ENCODE data around the gene NRP2.

NRP2 gene

GRCh38 chr2:205687641-205687956 is 5.3 kb downstream of the NRP2 start:
- no peak for DNase-seq

- no peak for DNase-seq
These were observed 6.3 kb downstream of the NRP2 start for GRCh38 chr2:205688417-205689200.

GRCh38 chr2:205689820-205690219 is 7.5 kb downstream of the NRP2 start:
- DNase-seq: no peak

- DNase-seq: no peak
These were observed 9.8 kb downstream of the NRP2 start for GRCh38 chr2:205692104-205692503.

- no peak for DNase-seq
These were observed 12.0 kb downstream of the NRP2 start for GRCh38 chr2:205694256-205694655.

GRCh38 chr2:205695460-205695991 is 13.2 kb downstream of the NRP2 start:
- DNase-seq: no peak

- DNase-seq: no peak
These were observed 14.1 kb downstream of the NRP2 start for GRCh38 chr2:205696331-205696926.

GRCh38 chr2:205696927-205697441 is 14.7 kb downstream of the NRP2 start:
- no peak for DNase-seq

- DNase-seq: no peak
These were observed 16.3 kb downstream of the NRP2 start for GRCh38 chr2:205698286-205699268.

- no peak for DNase-seq
These were observed 17.4 kb downstream of the NRP2 start for GRCh38 chr2:205699515-205700289.

GRCh38 chr2:205700331-205701132 is 18.2 kb downstream of the NRP2 start:
- DNase-seq: no peak

GRCh38 chr2:205701509-205701908 is 19.2 kb downstream of the NRP2 start:
- no peak for DNase-seq

GRCh38 chr2:205702576-205702975 is 20.3 kb downstream of the NRP2 start:
- no peak for DNase-seq

- no peak for DNase-seq
These were observed 21.3 kb downstream of the NRP2 start for GRCh38 chr2:205703471-205704126.

GRCh38 chr2:205704127-205704741 is 21.9 kb downstream of the NRP2 start:
- DNase-seq: no peak

GRCh38 chr2:205705511-205706349 is 23.4 kb downstream of the NRP2 start:
- no peak for DNase-seq

- no peak for DNase-seq
These were observed 24.6 kb downstream of the NRP2 start for GRCh38 chr2:205706769-205707381.

GRCh38 chr2:205708231-205708631 is 25.9 kb downstream of the NRP2 start:
- DNase-seq: no peak

- DNase-seq: no peak
These were observed 27.0 kb downstream of the NRP2 start for GRCh38 chr2:205709319-205709718.

Data from GF-D8 (cell line).